Measurements from ENCODE around the gene CENPS.

DNA sequence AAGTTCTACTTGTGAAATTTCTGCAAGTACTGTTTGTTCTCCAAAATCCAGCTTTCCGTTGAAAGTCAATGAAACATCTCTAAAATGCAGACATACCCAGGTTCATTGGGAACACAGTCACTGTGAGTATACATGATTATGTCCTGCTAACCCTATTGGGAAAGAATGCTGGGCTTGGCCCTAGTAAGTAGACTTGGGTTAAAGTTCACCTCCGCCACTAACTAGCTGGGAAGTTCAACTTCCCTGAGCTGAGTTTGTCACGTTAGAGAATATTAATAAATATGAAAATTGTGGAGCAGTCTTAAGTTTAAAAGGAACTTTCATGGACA is 41.9 kb upstream of the CENPS start:
- TF ChIP-seq JUND (IDR thresholded peaks at IDR 0.05) (peak in 1 of 2 donors; percentile 12), YY1 (IDR thresholded peaks at IDR 0.05) (peak; percentile 24), RAD21 (IDR thresholded peaks at IDR 0.05) (no peak), NR2F2 (IDR thresholded peaks at IDR 0.05) (no peak), TAF1 (conservative IDR thresholded peaks at IDR 0.05) (no peak), EGR1 (IDR thresholded peaks at IDR 0.05; ENCODE audit: low read depth in 2 of 2) (no peak), GABPA (IDR thresholded peaks at IDR 0.05 in 1 of 2, conservative IDR thresholded peaks at IDR 0.05 in 1 of 2) (no peak), FOXA1 (IDR thresholded peaks at IDR 0.05) (no peak)
- TF ChIP-seq, protein P1, sequence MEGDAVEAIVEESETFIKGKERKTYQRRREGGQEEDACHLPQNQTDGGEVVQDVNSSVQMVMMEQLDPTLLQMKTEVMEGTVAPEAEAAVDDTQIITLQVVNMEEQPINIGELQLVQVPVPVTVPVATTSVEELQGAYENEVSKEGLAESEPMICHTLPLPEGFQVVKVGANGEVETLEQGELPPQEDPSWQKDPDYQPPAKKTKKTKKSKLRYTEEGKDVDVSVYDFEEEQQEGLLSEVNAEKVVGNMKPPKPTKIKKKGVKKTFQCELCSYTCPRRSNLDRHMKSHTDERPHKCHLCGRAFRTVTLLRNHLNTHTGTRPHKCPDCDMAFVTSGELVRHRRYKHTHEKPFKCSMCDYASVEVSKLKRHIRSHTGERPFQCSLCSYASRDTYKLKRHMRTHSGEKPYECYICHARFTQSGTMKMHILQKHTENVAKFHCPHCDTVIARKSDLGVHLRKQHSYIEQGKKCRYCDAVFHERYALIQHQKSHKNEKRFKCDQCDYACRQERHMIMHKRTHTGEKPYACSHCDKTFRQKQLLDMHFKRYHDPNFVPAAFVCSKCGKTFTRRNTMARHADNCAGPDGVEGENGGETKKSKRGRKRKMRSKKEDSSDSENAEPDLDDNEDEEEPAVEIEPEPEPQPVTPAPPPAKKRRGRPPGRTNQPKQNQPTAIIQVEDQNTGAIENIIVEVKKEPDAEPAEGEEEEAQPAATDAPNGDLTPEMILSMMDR (IDR thresholded peaks at IDR 0.05; ENCODE audit: low read depth, low read length, missing input control): no peak
- TF ChIP-seq, protein P2, sequence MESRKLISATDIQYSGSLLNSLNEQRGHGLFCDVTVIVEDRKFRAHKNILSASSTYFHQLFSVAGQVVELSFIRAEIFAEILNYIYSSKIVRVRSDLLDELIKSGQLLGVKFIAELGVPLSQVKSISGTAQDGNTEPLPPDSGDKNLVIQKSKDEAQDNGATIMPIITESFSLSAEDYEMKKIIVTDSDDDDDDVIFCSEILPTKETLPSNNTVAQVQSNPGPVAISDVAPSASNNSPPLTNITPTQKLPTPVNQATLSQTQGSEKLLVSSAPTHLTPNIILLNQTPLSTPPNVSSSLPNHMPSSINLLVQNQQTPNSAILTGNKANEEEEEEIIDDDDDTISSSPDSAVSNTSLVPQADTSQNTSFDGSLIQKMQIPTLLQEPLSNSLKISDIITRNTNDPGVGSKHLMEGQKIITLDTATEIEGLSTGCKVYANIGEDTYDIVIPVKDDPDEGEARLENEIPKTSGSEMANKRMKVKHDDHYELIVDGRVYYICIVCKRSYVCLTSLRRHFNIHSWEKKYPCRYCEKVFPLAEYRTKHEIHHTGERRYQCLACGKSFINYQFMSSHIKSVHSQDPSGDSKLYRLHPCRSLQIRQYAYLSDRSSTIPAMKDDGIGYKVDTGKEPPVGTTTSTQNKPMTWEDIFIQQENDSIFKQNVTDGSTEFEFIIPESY (IDR thresholded peaks at IDR 0.05): no peak
- TF ChIP-seq, protein P3, sequence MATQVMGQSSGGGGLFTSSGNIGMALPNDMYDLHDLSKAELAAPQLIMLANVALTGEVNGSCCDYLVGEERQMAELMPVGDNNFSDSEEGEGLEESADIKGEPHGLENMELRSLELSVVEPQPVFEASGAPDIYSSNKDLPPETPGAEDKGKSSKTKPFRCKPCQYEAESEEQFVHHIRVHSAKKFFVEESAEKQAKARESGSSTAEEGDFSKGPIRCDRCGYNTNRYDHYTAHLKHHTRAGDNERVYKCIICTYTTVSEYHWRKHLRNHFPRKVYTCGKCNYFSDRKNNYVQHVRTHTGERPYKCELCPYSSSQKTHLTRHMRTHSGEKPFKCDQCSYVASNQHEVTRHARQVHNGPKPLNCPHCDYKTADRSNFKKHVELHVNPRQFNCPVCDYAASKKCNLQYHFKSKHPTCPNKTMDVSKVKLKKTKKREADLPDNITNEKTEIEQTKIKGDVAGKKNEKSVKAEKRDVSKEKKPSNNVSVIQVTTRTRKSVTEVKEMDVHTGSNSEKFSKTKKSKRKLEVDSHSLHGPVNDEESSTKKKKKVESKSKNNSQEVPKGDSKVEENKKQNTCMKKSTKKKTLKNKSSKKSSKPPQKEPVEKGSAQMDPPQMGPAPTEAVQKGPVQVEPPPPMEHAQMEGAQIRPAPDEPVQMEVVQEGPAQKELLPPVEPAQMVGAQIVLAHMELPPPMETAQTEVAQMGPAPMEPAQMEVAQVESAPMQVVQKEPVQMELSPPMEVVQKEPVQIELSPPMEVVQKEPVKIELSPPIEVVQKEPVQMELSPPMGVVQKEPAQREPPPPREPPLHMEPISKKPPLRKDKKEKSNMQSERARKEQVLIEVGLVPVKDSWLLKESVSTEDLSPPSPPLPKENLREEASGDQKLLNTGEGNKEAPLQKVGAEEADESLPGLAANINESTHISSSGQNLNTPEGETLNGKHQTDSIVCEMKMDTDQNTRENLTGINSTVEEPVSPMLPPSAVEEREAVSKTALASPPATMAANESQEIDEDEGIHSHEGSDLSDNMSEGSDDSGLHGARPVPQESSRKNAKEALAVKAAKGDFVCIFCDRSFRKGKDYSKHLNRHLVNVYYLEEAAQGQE (IDR thresholded peaks at IDR 0.05): no peak
- TF ChIP-seq, protein P4, sequence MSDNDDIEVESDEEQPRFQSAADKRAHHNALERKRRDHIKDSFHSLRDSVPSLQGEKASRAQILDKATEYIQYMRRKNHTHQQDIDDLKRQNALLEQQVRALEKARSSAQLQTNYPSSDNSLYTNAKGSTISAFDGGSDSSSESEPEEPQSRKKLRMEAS (IDR thresholded peaks at IDR 0.05): no peak
- TF ChIP-seq, protein P5, sequence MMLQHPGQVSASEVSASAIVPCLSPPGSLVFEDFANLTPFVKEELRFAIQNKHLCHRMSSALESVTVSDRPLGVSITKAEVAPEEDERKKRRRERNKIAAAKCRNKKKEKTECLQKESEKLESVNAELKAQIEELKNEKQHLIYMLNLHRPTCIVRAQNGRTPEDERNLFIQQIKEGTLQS (IDR thresholded peaks at IDR 0.05): no peak

All from liver (tissue), 3 donors.